Glomerular endothelial cell (primary cell): Measurements from ENCODE around the gene GPR4. TPM values are rescaled to one million over a fixed set of nuclear protein-coding genes. Genes with fewer than 3 reads are reported as not detected.
A peak's percentile ranks its signal among the peaks of the same experiment; 100 is the strongest.
"Not testable (repeated sequence)": the region's sequence is repeated elsewhere in the genome, so short reads cannot be mapped to it uniquely, and the experiment has no call there.

Experiments used
- DNase-seq: peaks from one replicate; pipeline ENCODE4 v3.0.0-alpha.2; 2011; ENCODE audit warnings: low read depth, low spot score; ENCODE audit errors: extremely low read depth
- total RNA-seq: library from RNA; depleted of rRNA; stranded (reverse); fragments of >200 nt; gene quantifications from 2 replicates; pipeline ENCODE4 v1.2.3, GENCODE V29; 2015

Gene GPR4
- 12.6 and 14.8 TPM in 2 replicates for total RNA-seq

DNA sequence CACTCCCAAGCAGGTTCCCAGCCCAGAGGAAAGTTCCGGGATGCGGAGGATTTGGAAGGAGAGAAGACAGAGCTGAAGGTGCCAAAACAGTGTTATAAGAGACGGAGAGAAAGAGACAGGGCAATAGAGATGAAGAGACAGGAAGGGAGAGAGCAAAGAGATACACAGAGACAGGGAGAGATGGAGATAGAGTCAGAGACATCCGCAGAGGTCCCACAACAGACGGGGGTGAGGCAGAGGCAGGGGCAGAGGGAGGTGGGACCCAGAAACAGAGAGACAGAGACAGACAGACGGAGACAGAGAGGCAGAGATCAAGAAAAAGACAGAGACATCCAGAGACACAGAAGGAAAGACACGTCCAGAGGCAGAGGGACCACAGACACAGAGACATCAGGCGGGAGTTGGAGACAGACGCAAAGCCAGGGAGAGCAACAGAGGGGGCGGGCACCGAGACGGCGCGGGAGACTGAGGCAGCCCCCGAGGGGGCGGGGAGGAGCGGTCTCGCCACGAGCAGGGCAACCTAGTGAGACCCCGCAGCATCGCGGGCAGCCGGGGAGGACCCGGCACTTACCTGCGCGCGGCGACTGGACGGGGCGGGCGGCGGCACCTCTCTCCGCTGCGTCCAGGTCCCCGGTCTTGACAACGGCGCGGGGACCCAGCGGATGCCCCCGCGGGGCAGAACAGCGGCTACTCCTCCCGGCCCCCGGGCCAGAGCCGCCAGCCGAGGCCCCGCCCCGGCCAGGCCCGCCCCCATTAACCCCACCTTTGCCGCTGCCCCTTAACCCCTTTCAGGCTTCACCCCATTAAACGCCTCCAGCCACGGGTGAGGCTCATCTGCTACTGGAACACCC lies at the start of gene GPR4:
Gene GPR4, minus strand, starts transcription at position 689 of the 851 bp plus-strand sequence. CDS start 10,346 bp downstream, outside the sequence.
- no peak for DNase-seq

DNA sequence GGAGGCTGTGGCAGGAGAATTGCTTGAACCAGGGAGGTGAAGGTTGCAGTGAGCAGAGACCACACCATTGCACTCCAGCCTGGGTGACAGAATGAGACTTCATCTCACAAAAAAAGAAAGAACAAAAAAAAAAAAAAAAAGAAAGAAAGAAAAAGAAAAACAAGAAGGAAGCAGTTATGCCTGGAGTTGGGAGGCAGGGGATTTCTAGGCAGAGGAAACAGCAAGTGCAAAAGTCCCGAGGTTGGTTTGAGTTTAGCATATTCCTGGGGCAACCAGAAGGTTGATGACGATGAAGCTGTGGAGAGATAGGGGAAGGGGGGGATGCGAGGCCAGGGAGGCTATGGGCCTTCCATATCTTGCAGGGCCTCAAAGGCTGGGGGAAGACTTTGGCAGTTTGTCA lies 48.7 kb upstream of the GPR4 start:
- no peak for DNase-seq

DNA sequence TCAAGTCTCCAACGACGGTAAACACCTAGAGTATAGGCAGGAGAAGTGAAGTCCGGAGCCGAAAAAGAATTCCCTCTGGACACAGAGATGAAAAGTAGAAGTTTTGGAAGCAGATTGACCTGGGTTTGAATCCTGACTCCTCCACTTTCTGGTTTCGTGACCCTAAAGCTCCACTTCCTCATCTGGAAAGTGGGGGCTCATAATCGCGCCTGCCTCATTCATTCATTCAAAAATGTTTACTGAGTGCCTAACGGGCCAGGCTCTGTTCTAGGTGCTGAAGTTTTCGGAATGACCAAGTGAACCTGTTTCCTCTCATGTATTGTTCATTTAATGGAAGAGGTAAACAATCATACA lies 44.3 kb upstream of the GPR4 start:
- no peak for DNase-seq

DNA sequence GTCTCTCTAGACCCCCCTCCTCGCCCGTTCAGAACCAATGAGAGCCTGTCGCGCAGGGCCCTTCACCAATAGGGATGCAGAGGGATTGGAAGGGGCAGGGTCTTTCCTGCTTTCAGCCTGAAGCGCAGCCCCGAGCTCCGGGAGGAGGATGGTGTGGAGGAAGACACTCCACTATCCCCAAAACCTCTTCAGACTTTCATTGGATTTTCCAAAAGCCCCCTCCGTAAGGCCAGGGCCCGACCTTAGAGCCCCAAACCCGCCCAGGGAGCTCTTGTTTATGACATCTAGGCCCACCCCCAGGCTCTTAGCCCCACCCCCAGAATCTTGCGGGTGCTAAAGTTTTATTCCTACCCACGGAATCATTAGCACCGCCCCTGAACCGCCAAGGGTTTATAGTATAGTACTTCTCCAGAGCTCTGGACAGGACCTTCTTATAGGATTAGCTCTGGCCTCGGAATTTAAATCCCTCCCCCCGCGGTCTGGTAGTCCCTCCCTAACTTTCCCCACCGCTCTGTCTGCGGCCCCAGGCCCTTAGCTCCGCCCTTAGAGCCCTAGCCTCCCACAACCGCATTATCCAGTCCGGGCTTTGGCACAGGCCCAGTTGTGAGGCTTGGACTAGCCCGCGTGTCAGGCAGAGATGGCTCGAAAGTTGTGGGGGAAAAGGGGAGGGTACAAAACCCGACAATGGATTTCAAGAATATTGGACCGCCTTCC lies 43.8 kb upstream of the GPR4 start:
- peak; percentile 72 for DNase-seq

DNA sequence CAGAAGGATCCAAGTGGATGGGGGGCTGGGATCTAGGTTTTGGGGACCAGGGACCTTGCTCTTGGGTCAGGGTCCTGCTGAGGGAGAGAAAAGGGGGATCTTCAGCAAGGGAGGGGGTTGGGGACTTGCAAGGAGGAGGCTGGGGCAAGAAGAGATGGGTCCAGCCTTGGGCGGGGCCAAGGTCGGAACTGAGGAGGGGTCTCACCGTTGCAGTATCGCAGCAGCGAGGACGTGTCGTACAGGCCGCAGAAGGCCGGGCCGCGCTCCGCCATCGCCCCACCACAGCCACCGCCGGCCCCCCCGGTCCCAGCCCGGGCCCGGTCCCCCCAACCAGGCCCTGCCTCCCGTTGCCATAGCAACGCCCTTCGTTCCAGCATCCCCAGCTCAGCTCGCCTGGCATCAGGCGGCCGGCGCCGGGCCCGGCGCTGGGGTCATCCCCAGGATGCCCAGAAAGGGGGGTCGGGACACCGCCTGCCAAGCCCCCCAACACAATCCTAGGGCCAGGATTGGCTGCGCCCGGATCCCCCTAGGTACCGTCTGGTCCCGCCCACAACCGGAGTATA lies 43.1 kb upstream of the GPR4 start:
- no peak for DNase-seq

DNA sequence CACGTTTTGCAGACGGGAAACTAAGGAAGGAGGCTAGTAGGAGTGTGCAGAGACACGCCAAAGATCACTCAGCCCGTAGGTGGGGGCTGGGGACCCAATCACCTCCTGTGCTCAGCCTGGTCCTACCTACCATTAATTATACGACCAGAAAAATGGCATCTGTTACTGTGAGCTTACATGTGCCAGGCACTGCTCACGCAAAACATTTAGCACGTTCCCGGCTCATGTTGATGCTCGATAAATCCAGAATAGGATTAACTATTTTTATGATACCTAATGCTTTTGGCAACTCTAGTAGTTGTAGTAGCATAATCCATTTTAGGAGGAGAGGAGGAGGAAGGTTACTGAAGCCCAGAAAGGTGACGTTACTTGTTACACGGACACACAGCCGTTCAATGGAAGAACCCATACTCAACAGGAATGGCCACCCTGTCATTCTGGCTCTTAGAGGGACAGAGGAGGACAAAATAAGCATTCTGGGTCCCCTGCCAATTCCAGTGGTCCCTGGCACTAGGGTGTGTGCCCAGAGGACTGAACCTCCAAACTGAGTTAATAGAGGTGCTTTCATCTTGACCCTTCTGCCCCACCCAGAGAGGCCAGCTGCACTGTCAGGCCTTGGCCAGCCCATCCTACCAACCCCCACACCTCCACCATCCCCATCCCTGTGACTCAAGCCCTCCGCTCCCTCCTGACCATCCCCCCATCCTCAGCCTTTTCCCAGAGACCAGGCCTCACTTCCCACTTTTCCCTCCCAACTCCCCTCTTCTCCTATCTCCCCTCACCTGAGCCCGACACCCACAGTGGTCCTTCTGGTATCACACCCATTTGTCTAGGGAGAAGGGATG lies 42.1 kb upstream of the GPR4 start:
- DNase-seq, result no peak

DNA sequence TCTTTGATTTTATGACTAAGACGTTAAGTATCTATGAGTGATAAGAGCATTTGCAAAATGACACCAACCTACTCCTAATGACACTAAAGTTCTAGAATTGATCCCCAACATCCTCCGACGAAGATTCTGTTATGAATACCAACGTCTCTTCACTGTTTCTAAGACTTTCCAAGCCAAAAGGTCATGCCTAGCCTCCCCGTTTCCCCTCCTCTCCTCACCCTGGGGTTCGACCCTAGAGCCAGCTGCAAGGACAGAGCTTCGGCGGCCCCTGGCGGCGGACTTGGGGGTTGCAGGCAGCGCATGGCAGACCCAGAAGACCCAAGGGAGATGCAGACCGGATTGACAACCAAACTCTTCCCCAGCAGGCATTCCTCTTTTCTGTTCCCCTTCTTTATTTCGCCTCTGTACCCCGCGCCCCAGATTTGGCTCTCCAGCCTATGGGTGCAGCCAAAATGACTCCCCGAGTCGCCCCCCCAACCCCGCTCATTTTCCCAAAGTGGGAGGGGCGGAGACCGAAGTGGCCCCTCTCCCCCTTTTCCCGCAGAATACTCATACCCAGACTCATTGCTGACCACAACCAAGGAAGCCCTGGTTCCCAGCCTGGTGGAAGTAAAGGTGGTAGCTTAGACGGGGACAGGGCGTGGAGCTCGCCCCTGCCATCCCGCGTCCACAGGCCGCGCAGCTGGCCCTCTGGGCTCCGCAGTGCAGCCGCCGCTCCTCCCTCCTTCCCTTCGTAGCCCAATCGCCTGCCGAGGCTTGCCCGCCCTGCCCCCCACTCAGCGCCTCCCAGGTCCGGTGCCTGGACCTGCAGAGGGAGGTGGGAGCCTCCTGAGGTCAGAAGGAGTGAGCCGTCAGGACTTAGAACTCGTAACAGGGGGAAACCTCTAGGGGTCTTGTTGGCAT lies 41.3 kb upstream of the GPR4 start:
- no peak for DNase-seq

DNA sequence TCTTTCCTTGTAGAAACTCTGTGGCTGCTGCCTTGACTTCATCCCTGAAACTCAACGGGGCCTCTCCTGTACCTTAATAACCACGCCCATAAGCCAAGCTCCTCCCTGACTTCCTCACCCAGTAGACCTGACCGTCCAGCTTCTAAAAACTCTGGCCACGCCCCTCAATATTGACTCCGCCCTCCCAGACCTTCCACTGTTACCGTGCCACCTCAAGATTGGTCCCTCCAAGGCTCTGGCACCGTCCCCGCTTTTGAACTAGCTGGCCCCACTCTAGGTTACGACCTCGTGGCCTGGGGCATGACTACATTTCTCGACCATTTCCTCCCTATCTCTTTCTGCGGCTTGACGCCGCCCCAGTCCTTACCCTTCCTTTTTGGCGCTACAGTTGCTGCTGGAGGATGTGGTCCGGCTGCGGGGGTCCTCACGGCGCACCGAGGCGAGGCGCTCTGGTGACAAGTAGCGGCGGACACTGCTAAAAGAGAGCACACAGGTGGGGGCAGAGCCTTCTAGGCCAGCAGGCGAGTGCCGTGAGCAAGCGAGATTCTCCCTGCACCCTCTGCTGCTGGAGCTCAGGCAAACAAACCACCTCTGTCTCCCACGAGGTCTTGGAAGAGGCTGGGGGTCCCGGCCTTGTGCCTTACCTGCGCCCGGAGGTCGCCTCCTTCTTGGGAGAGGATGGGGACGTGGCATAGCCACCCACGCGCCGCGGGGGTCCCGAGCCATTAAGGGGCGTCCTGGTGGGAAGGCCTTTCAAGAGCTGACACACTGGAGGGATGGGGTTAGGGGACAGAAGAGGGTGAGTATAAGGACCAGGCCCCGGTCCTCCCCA lies 39.5 kb upstream of the GPR4 start:
- DNase-seq, result no peak

DNA sequence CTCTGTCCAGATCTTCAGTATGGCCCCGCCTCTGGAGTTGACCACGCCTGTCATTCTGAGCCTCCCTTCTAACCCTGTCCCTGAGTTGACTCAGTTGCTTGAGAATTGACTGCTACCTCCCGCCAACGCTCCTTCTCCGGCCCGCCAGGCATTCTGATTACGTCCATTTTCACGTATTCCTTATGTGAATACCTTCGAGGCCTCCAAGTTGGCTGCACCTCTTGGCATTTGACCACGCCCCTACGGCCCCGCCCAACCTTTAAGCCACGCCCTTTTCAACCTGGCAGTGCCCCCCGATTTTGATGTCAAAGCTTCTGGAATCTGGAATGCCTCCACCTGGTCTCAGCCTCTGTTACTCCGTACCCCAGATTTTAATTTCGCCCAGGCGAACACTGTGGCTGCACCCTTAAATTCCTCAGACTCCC lies 38.8 kb upstream of the GPR4 start:
- no peak for DNase-seq

DNA sequence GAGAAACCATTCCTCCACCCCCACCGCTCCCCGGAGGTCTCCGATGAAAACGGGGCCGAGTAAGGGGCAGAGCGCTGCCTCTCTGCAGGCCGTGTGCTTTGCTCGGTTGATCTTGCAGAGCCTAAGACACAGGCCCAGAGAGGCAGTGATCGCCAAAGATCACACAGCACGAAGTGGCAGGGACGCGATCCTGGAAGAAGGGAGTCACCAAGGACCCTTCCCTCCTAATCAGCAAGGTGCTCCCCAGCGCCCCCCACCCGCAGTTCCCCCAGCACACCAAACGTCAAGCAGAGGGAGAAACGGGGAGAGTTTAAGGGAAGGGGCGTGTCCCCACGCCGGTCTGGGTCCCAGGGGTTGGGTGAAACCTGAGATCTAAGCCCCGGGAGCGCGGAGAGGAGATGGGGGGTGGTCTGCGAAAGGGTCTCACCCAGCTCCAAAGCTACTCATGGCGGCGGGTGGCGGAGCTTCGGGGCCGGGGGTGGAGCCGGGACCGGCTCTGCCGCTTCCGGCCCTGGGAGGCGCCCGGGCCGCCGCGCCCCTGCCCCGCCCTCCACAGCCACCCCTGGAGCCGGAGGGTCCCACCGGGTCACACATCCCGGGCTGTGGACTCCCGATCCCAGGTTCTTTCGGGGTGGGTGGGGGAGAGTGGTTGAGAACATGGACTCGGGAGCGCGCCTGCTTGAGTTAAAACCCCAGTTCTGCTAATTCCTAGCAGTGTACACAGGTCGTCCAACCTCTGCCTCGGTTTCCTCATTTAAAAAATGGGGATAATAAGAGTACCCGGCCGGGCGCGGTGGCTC lies 37.1 kb upstream of the GPR4 start, which contains the start of gene EML2:
Gene EML2, minus strand, starts transcription at position 468 of the 800 bp plus-strand sequence. Its CDS starts 21 bp downstream, at position 447.
- no peak for DNase-seq

DNA sequence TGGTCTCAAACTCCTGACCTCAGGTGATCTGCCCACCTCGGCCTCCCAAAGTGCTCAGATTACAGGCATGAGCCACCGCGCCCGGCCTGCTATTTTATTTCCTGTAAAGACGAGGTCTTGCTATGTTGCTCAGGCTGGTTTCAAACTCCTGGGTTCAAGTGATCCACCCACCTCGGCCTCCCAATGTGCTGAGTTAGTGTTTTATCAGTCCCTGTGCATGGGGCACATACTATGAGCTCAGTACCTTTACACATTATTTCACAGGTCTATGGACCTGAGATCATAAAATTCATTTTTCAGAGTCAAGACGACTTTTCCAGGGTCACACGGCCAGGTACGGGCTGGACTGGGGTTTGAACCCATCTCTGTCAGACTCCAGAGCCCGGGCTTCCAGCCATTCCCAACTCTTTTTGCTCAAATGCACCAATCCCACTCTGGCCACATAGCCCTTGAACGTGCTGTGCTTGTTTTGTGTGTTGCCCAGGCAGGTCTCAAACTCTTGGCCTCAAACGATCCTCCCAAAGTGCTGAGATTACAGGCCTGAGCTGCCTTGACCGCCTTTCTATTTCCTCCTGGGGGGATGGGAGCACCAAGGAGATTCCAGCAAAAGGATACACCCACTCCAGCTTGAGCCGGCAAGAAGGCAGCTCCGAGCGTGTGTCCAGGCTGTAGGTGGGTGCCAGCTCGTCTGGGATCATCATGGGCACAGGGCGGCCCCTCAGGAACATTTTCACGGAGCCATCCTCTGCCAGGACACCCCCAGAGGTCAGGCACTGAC lies 36.1 kb upstream of the GPR4 start:
- DNase-seq, result no peak

DNA sequence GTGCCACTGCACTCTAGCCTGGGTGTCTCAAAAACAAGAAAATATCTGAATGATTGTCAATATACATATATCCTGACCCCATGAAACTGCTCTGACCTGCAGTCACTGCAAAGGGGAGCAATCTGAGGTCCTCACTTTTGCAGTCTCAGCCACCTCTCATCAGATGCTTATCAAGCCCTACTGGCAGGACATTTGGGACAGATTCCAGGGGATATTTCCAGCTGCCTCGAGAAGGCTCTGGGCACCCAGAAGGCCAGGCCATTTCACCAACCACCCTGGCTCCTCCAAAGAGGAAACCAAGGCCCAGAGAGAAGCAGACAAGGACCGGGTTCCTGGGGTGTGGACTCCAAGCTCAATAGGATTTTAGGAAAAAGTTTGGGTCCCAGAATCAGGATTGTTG lies 34.9 kb upstream of the GPR4 start:
- DNase-seq, result no peak

DNA sequence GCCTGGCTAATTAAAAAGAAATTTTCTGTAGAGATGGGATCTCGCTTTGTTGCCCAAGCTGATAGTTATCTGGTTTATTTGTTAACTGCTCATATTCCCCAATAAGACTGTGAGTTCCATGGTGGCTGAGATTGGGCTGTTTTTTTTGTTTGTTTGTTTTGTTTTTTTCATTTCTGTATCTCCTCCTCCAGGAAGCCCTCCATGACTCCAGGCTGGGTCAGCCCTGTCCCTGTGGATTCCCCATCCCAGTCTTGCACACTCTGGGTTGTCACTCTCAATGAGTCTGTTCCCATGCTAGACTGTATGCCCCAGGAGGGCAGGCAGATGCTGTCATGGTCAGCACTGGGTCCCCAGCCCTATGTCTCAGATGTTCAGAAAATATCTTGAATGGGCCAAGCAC lies 34.3 kb upstream of the GPR4 start:
- no peak for DNase-seq

DNA sequence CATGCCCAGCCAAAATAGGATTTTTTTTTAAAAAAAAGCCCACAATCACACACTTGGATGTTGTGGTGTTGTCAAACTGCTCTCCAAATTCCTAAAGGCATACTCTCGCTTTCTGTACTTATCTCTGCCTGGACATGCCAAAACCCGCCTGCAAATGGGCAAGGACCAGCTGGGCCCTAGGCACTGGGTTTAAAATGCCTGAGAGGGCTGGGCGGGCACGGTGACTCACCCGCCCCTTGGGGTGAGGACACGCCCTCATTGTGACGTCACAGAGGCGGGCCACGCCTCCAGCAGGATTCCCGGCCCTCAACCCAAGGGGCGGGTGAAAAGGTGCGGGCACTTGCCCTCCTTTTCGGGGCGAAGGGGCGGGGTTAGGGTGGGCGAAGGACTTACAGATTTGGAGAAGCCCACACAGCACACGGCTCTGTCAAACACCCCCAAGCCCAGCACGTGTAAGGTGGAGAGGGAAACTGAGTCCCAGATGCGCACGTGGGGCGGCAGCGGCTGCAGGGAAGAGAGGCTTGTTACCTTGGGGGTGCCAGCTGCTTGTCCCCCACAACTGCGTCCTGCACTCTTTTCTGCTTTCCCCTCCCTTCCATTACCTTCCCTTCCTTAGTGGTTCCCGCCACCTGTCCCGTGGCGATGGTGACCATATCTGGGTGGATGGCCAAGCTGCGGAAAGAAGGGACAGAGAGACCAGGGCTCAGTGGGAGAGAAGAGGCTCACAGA lies 30.6 kb upstream of the GPR4 start:
- no peak for DNase-seq

DNA sequence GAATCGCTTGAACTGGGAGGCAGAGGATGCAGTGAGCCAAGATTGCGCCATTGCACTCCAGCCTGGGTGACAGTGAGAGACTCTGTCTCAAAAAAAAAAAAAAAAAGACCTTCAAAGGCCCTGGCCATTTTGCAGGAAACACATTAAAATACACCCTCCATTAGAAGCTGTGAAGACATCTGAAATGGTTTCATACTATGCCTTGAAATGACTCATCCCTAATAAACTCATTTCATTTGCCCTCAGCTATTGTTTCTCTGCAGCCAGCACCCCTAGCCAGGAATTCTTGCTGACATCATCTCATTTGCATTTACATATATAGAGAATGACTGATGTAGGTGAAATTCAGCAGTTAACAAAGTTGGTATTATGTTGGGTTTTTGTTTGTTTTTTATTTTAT lies 28.5 kb upstream of the GPR4 start:
- DNase-seq, result no peak

DNA sequence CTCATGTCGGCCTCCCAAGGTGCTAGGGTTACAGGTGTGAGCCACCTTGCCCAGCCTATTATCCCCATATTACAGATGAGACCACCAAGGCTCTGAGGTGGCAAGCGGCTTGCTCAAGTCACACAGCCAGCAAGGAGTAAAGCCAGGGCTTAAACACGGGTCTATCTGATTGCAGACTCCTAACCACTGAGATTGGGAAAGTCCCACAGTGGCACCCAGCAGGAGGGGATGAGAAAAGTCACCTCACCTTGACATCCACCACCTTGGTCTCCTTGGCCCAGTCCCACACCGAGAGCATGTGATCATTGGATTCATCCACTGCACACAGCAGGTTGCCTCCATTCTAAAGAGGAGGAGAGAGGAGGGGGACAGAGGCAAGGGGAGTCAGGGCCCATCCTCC lies 27.7 kb upstream of the GPR4 start:
- DNase-seq, result no peak

DNA sequence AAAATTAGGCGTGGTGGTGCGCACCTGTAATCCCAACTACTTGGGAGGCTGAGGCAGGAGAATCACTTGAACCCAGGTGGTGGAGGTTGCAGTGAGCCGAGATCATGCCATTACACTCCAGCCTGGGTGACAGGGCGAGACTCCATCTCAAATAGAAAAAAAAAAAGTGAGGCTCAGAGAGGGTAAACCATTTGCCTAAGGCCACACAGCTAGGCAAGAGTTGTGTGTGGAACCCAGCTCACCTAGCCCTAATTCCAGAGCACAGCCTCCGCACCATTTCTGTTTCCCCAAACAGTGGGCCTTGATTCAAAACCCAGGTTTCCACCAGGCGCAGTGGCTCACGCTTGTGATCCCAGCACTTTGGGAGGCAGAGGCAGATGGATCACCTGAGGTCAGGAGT lies 26.2 kb upstream of the GPR4 start:
- not testable (repeated sequence) for DNase-seq
